ENCODE results near the gene MTG2.

Gene MTG2

DNA sequence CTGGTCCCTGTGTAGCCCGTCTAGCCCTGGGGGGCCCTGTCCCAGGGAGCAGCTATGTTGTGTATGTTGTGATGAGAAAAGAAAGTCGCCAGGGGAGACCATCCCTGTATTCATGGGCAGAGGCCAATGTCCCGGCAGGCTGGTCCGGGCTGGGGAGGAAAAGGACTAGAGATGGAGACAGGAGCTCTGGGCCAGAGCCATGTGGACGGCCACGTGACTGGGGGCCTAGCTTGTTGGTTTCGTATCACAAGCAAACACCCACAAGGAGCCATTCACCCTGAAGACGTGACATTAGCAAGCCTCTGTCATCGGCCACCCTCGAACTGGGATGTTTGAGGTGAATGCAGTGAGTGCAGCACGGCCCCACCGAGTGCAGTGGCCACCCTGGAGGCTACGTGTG is 40.1 kb downstream of the MTG2 start:
- no peak for DNase-seq

DNA sequence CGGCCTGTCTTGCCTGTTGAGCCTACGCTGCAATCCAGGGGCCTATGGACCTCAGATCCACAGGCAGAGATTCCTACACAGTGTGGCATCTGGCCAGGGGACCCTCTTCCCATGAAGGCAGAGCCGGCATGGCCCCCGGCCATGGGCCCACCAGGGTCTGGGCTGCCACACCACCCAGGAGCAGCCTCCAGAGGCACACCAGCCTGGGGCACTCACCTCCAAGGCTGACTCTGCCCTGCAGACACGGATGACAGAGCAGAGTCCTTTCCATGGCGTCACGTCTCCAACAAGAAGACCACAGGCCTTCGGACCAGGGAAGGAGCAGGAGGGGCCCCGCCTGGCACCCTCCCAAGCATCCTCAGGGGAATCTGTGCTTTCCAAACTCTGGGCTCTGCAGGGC is 40.7 kb downstream of the MTG2 start:
- DNase-seq, result no peak

DNA sequence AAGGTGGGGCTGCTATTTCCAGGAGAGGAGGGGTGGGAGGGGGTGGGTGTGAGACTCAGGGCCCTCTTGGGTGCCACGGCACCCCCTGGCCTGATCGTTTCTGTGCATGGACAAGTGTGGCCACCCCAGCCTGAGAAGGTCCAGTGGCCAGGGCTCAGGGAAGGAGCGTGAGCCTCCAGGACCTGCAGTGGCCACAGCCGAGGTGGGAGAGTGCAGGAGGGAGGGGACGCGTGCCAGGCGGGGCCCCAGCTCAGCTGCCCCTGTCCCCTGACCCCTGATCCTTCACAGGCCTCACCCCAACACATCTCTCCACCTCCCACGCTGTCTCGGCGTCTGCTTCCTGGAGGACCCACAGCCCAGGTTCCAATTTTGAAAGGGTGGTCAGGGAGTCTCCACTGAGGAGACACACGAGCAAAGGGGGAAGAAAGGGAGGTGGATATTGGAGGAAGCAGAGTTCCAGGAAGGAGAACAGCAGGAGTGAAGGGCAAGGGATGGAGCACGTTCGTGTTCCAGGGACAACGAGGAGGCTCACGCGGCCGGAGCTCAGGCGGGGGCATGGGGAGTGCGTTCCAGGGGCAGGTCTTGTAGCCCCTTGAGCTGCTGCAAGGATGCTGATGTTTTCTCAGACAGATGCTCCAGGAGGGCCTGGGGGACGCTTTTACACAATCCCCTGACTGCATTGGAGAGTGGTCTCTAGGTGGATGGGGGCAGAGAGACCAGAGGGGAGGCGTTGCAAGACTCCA is 41.5 kb downstream of the MTG2 start:
- DNase-seq, result no peak

DNA sequence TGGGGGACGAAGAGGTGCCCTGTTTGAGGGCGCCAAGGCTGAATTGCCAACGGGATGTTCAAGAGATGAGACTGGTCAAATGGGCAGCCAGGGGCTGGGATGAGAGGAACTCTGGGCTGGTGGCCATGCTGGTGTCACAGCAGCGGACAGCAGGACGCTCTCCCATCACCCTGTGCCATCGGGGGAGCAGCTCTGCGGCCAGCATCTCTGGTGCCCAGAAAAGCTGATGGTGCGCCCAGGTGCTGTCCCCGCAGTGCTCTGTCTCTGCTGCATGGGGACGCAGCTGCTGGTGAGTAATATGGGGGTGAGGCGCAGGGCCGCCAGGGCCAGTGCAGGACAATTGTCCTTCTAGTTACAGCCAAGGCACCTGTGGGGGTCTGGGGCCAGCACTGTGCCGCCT is 42.2 kb downstream of the MTG2 start:
- no peak for DNase-seq

- no peak for DNase-seq
Observed at GRCh38 chr20:62225820-62226635, 43.2 kb downstream of the MTG2 start.

DNA sequence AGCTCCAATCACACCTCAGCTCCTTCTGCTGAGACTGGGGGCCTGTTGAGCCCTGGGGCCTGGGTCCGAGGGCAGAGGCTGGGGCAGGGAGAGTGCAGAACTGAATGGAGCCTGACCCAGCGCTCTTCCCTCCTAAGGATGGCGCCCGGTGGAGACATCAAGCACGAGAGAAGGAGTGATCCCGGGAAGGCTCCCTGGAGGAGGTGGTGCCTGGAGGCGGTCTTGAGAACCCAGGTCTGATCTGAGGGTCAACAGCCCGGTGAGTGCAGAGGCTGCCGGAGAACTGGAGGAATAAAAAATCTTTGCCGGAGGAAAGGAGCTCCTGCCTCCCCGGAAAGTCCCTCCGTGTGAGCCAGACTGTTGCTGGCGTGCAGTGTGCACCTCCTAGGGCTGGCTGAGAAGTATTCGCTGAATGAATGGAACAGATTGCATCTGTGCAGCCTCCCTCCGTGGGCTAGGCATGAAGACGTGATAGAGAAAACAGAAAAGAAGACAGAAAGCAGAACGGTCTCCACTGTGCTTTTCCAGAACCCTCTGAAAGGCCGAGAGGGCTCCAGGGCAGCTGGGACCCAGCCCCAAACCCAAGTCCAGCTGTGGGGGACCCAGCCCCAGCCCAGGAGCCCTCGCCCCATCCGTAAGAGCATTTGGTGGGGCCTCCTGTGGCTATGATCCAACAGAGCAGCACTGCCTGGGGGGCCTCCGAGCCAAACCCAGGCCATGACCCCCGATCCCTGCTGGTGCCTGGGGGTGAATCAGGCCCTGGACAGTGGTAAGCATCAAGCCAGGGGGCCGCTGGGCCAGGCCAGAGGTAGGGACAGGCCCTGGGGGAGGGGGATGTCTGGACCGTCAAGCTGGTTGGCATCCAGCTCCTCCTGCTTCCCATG is 44.1 kb downstream of the MTG2 start:
- DNase-seq, result no peak

- no peak for DNase-seq
Observed at GRCh38 chr20:62227591-62227976, 44.8 kb downstream of the MTG2 start.

DNA sequence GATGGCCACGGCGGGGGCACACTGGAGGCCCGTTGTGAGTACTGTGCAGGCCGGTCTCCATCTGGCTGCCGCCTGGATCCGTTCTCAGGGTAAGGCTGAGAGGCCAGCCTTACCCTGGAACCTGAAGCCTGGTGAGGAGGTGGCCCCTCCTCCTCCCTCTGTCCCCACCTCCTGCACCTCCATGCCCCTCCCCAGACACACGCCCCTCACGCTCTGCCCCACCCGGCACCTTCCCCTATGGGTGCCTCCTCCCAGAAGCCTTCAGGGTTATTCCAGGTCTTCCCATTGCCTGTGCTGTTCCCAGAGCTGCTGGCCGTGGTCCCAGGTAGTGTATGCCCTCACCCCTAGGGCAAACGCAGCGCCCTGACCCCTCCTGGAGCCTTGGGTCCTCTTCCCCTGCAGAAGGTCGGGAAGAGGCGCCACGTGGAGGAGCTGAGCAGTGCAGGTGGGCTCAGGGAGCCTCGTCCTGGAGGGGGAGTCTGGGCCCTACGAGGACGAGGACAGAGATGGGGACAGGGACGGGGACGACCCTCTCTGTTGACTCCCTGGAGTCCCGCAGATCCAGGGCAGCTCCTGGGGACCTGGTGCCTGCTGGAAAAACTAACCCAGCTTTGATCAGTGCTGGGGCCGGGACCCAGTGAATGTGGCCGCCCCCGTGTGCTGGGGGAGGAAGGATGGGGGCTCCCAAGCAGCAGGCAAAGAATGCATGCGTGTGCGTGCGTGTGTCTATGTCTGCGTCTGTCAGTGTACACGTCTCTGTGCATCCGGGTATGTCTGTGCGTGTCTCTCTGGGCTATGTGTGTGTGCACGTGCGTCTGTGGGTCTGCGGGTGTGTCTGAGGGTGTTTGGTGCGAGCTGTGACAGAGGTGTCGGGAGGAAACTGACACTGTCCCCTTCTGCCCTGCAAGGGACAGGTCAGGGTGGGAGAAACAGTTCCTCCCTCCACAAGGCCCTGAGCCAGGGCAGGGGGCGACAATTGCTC is 45.4 kb downstream of the MTG2 start:
- DNase-seq, result no peak

GRCh38 chr20:62228982-62229545 is 46.2 kb downstream of the MTG2 start:
- DNase-seq, result no peak

GRCh38 chr20:62229667-62230066 is 46.8 kb downstream of the MTG2 start:
- DNase-seq, result no peak

DNA sequence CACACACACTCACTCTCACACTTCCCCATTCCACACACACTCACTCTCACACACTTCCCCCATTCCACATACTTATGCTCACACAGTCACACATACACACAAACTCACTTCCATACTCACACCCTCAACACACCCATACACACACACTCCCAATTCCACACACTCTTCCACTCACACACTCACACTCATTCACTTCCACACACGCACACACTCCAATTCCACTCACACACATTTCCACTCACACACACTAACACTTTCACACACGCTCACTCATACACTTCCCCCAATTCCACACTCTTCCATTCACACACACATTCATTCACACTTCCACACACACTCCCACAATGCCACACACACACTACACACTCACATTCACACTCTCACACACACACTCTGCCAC is 47.4 kb downstream of the MTG2 start:
- no peak for DNase-seq

- no peak for DNase-seq
Observed at GRCh38 chr20:62230696-62231095, 47.9 kb downstream of the MTG2 start.

GRCh38 chr20:62231292-62231691 is 48.5 kb downstream of the MTG2 start:
- no peak for DNase-seq

DNA sequence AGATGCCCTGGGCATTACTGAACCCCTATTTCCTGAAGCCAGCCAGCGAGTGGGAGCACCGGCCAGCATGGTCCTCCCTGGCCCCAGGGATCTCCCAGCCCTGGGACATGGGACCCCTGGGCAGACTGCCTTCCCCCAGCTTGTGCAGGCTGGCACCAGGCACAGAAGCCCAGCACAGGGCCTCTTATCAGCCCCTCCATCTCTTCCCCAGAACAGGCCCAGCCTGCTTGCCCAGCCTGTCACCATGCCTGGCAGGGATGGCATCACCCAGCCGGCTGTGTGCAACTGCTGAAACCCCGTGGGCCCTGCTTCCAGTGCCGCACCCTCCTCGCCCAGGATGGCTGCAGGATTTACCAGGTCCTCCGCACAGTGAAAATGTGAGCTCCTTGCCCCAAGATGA is 49.4 kb downstream of the MTG2 start:
- no peak for DNase-seq

- DNase-seq, result no peak
Observed at GRCh38 chr20:62232770-62233645, 50.2 kb downstream of the MTG2 start.

GRCh38 chr20:62233684-62234083 is 50.9 kb downstream of the MTG2 start:
- DNase-seq, result no peak

GRCh38 chr20:62234339-62234738 is 51.5 kb downstream of the MTG2 start:
- no peak for DNase-seq

DNA sequence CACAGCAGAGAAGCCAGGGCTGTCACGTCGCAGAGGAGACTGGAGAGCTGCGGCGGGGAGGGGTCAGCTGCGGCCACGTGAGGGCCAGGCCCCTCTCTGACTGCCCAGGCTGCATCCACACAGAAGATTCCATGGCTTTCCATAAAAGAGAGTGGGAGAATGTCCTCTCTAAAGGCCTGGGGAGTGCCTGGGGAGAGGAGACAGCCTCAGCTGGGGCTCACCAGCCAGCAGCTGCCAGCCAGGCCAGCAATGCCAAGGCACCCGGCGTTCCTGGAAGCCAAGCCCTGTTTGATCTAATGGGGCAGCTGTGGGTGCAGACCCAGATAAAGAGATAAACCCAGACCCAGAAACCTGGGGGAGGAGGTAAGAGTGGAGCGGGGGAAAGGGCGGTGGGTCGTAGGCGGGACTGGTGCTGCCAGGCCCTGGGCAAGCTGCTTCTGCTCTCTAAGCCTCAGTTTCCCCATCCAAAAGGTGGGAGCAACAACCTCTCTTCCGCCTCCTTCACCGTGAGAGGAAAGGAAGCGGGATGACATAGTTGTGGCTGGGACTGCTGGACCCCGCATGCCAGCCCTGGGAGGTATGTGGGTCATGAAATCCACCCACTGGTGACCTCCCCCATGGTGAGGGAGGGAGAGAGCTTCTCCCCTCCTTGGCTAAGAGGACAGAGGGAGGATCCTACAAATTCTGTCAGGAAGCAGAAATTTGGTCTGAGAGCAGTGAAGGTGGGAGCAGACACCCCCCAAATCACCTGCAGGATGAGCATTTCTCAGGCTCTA is 52.4 kb downstream of the MTG2 start:
- no peak for DNase-seq

GRCh38 chr20:62235777-62236157 is 52.9 kb downstream of the MTG2 start:
- no peak for DNase-seq

DNA sequence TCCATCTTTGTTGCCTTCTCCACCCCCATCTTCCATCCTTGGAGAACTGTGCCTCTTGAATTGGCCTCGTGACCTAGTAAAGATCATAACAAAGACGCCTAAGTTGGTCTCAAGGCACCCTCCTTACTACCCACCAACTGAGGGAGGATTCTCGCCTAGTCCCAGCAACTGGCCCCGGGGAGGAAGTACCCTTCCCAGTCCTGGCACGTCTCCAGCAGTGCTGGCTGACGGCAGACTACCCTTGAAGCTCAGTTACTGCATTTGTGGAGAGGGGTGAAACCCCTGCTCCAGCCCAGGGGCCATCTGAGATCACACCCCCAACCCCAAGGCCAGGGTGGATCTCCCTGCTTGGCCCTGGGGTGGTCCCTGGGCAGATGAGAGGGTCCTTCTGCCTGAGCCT is 53.4 kb downstream of the MTG2 start:
- DNase-seq, result no peak

Data from NCI-H1092 (cell line).